HFFc6 (cell line): ENCODE measurements around the gene UQCRH. TPM values are rescaled to one million over a fixed set of nuclear protein-coding genes. Genes with fewer than 3 reads are reported as not detected.
"Not testable (repeated sequence)": the region's sequence is repeated elsewhere in the genome, so short reads cannot be mapped to it uniquely, and the experiment has no call there.

Source experiments
- DNase-seq: peaks from one replicate; pipeline ENCODE4 v3.0.0-alpha.2; 2018
- H3K27ac Mint-ChIP-seq: 2 replicates; pipeline ENCODE4 v1.8.0; 2020; ENCODE audit warnings: mild to moderate bottlenecking, mixed read lengths
- H3K27me3 Mint-ChIP-seq: 2 replicates; pipeline ENCODE4 v1.8.0; 2021; ENCODE audit warnings: mild to moderate bottlenecking, moderate library complexity, mixed read lengths; ENCODE audit not compliant: insufficient read depth
- H3K36me3 Mint-ChIP-seq: 2 replicates; pipeline ENCODE4 v1.8.0; 2021; ENCODE audit warnings: low read depth, mixed read lengths
- H3K4me1 Mint-ChIP-seq: 2 replicates; pipeline ENCODE4 v1.8.0; 2020; ENCODE audit warnings: low read depth, mixed read lengths
- H3K4me3 Mint-ChIP-seq: 2 replicates; pipeline ENCODE4 v1.8.0; 2020; ENCODE audit warnings: mild to moderate bottlenecking, moderate library complexity, mixed read lengths
- H3K9me3 Mint-ChIP-seq: 2 replicates; pipeline ENCODE4 v1.8.0; 2020; ENCODE audit warnings: mild to moderate bottlenecking, mixed read lengths
- CTCF ChIP-seq: fragments of 200-600 bp; sonication (generic); IDR thresholded peaks from 2 replicates; pipeline ENCODE4 v1.5.0; 2021; ENCODE audit warnings: antibody characterized with exemption, mild to moderate bottlenecking
- total RNA-seq, 6 experiments: library from RNA; stranded (reverse); fragmentation: NEBNext Ultra II Directional; extraction: Animal tissue kit (Norgen Biotek cat#: 25700); gene quantifications; 2 replicates in 1 of 6; 3 replicates in 5 of 6; pipeline ENCODE4 v1.2.3, GENCODE V29; 2021

UQCRH gene
- total RNA-seq, 6 experiments from 2014 or later: 211 to 274 (median 260) TPM

GRCh38 chr1:46343705-46344104, 40.2 kb downstream of the UQCRH start:
- Mint-ChIP-seq H3K27ac (peak overlapping the region; percentile 34; the same call in 1 of the 2 replicates), H3K27me3 (peaks cover 4% of the 10 kb centered on the region; the same call in 1 of the 2 replicates), H3K36me3 (peaks cover 24% of the 10 kb centered on the region), H3K4me3 (no peak overlapping the region), H3K9me3 (no peaks in the 10 kb centered on the region), H3K4me1 (peaks cover 44% of the 10 kb centered on the region)
- no peak for DNase-seq
- no peak for TF ChIP-seq CTCF

DNA sequence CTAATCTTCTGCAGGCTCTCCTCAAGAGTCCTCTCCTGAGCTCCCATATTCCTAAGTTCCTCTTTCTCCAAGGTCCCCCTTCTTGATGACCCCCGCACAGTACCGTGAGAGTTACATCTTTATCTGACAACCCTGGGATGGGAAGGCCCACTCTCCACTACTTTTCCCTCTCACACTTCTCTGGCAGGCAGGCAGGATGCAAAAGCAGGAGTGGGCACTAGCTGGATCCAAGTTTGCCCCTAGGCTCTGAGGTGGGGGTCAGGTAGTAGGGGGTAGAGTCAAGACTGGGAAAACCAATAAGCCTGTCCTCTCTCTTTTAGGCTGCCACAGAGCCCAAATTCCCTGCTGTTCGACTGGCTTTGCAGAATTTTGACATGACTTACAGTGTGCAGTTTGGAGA, 41.0 kb downstream of the UQCRH start:
- no peak for TF ChIP-seq CTCF
- Mint-ChIP-seq H3K27ac (no peak overlapping the region), H3K4me3 (no peak overlapping the region), H3K4me1 (peaks cover 38% of the 10 kb centered on the region), H3K36me3 (peaks cover 26% of the 10 kb centered on the region), H3K27me3 (peaks cover 4% of the 10 kb centered on the region; the same call in 1 of the 2 replicates), H3K9me3 (no peaks in the 10 kb centered on the region)
- DNase-seq: no peak

- H3K27ac Mint-ChIP-seq: no peak overlapping the region
- H3K27me3 Mint-ChIP-seq: peaks cover 1% of the 10 kb centered on the region; the same call in 1 of the 2 replicates
- H3K4me3 Mint-ChIP-seq: no peak overlapping the region
- H3K36me3 Mint-ChIP-seq: peaks cover 31% of the 10 kb centered on the region
- H3K4me1 Mint-ChIP-seq: peaks cover 32% of the 10 kb centered on the region
- no peak for TF ChIP-seq CTCF
- DNase-seq: no peak
- H3K9me3 Mint-ChIP-seq: no peaks in the 10 kb centered on the region
These were observed 41.8 kb downstream of the UQCRH start for GRCh38 chr1:46345281-46345680.

DNA sequence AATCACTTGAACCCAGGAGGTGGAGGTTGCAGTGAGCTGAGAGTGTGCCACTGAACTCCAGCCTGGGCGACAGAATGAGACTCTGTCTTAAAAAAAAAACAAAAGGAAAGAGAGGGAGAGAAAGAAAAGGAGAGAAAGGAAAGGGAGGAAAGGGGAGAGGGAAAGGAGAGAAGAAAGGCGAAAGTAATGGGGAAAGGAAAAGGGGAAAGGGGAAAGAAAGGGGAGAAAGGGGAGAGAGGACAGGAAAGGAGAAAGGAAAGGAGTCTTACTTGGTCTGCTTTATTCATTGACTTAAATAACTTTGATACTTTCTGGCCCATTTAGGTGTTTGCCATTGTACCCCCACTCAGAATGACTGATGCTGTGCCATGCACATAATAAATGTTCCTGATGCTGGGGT, 48.9 kb downstream of the UQCRH start:
- no peak overlapping the region for H3K27ac Mint-ChIP-seq
- no peak overlapping the region for H3K4me3 Mint-ChIP-seq
- H3K27me3 Mint-ChIP-seq: peaks cover 2% of the 10 kb centered on the region; the same call in 1 of the 2 replicates
- H3K9me3 Mint-ChIP-seq: no peaks in the 10 kb centered on the region
- peaks cover 30% of the 10 kb centered on the region for H3K36me3 Mint-ChIP-seq
- TF ChIP-seq CTCF: no peak
- no peak for DNase-seq
- peaks cover 9% of the 10 kb centered on the region for H3K4me1 Mint-ChIP-seq

DNA sequence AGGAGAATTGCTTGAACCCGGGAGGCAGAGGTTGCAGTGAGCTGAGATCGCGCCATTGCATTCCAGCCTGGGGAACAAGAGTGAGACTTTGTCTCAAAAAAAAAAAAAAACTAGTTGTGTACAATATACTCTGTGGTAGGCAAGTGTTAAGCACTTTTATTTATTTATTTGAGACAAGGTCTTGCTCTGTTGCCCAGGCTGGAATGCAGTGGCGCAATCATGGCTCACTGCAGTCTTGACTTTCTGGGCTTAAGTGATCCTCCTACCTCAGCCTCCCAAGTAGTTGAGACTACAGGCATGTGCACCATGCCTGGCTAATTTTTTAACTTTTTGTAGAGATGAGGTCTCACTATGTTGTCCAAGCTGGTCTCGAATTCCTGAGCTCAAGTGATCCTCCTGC, 52.4 kb downstream of the UQCRH start:
- H3K9me3 Mint-ChIP-seq, DNase-seq, H3K27ac Mint-ChIP-seq, H3K4me3 Mint-ChIP-seq, H3K4me1 Mint-ChIP-seq, H3K27me3 Mint-ChIP-seq: not testable (repeated sequence)
- peaks cover 20% of the 10 kb centered on the region for H3K36me3 Mint-ChIP-seq

DNA sequence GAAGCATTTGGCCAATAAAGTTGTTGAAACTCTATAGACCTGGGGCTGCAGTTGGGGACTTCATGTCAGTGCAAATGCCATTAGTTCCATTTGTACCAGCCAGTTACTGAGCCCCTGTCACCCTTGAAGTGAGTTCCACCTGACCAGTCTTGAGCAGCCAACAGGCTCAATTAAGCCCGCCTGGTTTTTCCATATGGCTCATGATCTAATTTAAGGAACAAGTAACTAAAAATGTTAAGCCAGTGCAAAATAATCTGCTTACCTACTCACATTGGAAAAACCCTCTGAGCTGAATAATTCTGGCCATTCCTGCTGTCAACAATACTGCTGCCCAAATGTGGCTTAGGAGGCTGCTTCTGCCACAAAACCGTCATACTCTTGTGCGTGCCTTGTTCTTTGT, 58.7 kb downstream of the UQCRH start:
- no peak overlapping the region for H3K27ac Mint-ChIP-seq
- H3K9me3 Mint-ChIP-seq: no peaks in the 10 kb centered on the region
- DNase-seq: no peak
- H3K27me3 Mint-ChIP-seq: no peaks in the 10 kb centered on the region
- peaks cover 8% of the 10 kb centered on the region for H3K4me1 Mint-ChIP-seq
- peaks cover 25% of the 10 kb centered on the region for H3K36me3 Mint-ChIP-seq
- no peak overlapping the region for H3K4me3 Mint-ChIP-seq
- no peak for TF ChIP-seq CTCF
